IMR-90 (cell line): ENCODE data around the gene NDUFS7. TPM values are rescaled to one million over a fixed set of nuclear protein-coding genes. Genes with fewer than 3 reads are reported as not detected.
A peak's percentile ranks its signal among the peaks of the same experiment; 100 is the strongest.

Source experiments
- ATAC-seq: fragments of 200-7000 bp; cut with Tn5 transposase; 2 replicates; pipeline ENCODE4 v1.9.1; 2020; ENCODE audit warnings: low read depth, mild to moderate bottlenecking, moderate library complexity
- BruUV-seq: library from RNA; stranded (reverse); fragments of 400-500 nt; replicated peaks from 2 replicates; lab custom pipeline; 2021; lab: Mats Ljungman, UMichigan
- CTCF ChIA-PET: fragments of 300-600 bp; formaldehyde crosslinking; extraction: SDS; loops from one replicate; lab custom pipeline; 2021; ENCODE audit warnings: antibody characterized with exemption; lab: Yijun Ruan, JAX
- POLR2A ChIA-PET: fragments of 300-600 bp; sonication (Branson Sonifier 250); formaldehyde crosslinking; loops from one replicate; lab custom pipeline; 2022; ENCODE audit warnings: antibody characterized with exemption; ENCODE audit not compliant: unreplicated experiment; lab: Charles Lee
- DNase-seq: peaks from one replicate; pipeline ENCODE4 v3.0.0; 2013
- H2AFZ ChIP-seq: replicated peaks from 2 replicates; pipeline ENCODE3; 2013; ENCODE audit warnings: low read length, mild to moderate bottlenecking; ENCODE audit not compliant: poor library complexity
- H2AK5ac ChIP-seq: 2 replicates; pipeline ENCODE4 v1.6.1; 2013; ENCODE audit warnings: low read depth, low read length, inconsistent platforms
- H2AK9ac ChIP-seq: replicated peaks from 2 replicates; pipeline ENCODE3; 2013; ENCODE audit warnings: mild to moderate bottlenecking, low read depth, low read length, moderate library complexity; ENCODE audit not compliant: poor library complexity
- H2BK120ac ChIP-seq: 2 replicates; pipeline ENCODE4 v1.6.1; 2013; ENCODE audit warnings: low read depth, low read length, inconsistent platforms
- H2BK15ac ChIP-seq: 3 replicates; pipeline ENCODE4 v1.6.1; 2013; ENCODE audit warnings: low read depth, low read length, inconsistent platforms
- H2BK20ac ChIP-seq: 2 replicates; pipeline ENCODE4 v1.6.1; 2013; ENCODE audit warnings: low read depth, mild to moderate bottlenecking, inconsistent platforms, low read length, moderate library complexity
- H2BK5ac ChIP-seq: 2 replicates; pipeline ENCODE4 v1.6.1; 2013; ENCODE audit warnings: mild to moderate bottlenecking, low read depth, low read length, inconsistent platforms; ENCODE audit not compliant: poor library complexity, severe bottlenecking
- H3K14ac ChIP-seq: replicated peaks from 2 replicates; pipeline ENCODE4 v1.6.1; 2013; ENCODE audit warnings: low read depth, low read length, inconsistent platforms
- H3K18ac ChIP-seq: 2 replicates; pipeline ENCODE4 v1.6.1; 2013; ENCODE audit warnings: low read depth, low read length, control low read depth
- H3K23ac ChIP-seq: 2 replicates; pipeline ENCODE4 v1.6.1; 2013; ENCODE audit warnings: low read depth, low read length, inconsistent platforms
- H3K27ac ChIP-seq: 2 replicates; pipeline ENCODE4 v1.5.1; 2013; ENCODE audit warnings: mild to moderate bottlenecking, control low read depth, low read length; ENCODE audit not compliant: insufficient read depth
- H3K27me3 ChIP-seq: 2 replicates; pipeline ENCODE4 v1.6.1; 2013; ENCODE audit warnings: low read length; ENCODE audit not compliant: control insufficient read depth, insufficient read depth
- H3K36me3 ChIP-seq: 2 replicates; pipeline ENCODE4 v1.6.1; 2013; ENCODE audit warnings: low read length, mixed read lengths; ENCODE audit not compliant: control insufficient read depth, insufficient read depth
- H3K4ac ChIP-seq: 2 replicates; pipeline ENCODE4 v1.6.1; 2013; ENCODE audit warnings: low read depth, low read length, inconsistent platforms
- H3K4me1 ChIP-seq: 2 replicates; pipeline ENCODE4 v1.6.1; 2013; ENCODE audit warnings: low read length, mixed read lengths; ENCODE audit not compliant: control insufficient read depth, insufficient read depth
- H3K4me2 ChIP-seq: 2 replicates; pipeline ENCODE4 v1.6.1; 2013; ENCODE audit warnings: low read depth, mild to moderate bottlenecking, control low read depth, low read length, moderate library complexity
- H3K4me3 ChIP-seq: 2 replicates; pipeline ENCODE4 v1.5.1; 2013; ENCODE audit warnings: low read depth, mild to moderate bottlenecking, control low read depth, low read length, moderate library complexity; ENCODE audit not compliant: insufficient read depth
- H3K56ac ChIP-seq: 2 replicates; pipeline ENCODE4 v1.6.1; 2013; ENCODE audit warnings: low read length, inconsistent platforms; ENCODE audit not compliant: insufficient read depth; ENCODE audit errors: extremely low read depth
- H3K79me1 ChIP-seq, 2 experiments: 2 replicates each; pipeline ENCODE4 v1.6.1; 2013; ENCODE audit warnings: low read length in 2 of 2, inconsistent platforms in 1 of 2, low read depth in 1 of 2
- H3K9ac ChIP-seq: 2 replicates; pipeline ENCODE4 v1.6.1; 2013; ENCODE audit warnings: low read depth, low read length, control low read depth
- H3K9me1 ChIP-seq: 2 replicates; pipeline ENCODE4 v1.6.1; 2013; ENCODE audit warnings: low read length, inconsistent platforms; ENCODE audit not compliant: insufficient read depth
- H3K9me3 ChIP-seq: 2 replicates; pipeline ENCODE4 v1.6.1; 2013; ENCODE audit warnings: low read length; ENCODE audit not compliant: control insufficient read depth, insufficient read depth
- H4K20me1 ChIP-seq: 2 replicates; pipeline ENCODE4 v1.6.1; 2013; ENCODE audit warnings: low read length, inconsistent platforms; ENCODE audit not compliant: insufficient read depth
- H4K5ac ChIP-seq: 2 replicates; pipeline ENCODE4 v1.6.1; 2013; ENCODE audit warnings: mild to moderate bottlenecking, low read depth, low read length, control low read depth
- H4K8ac ChIP-seq, 2 experiments: 2 replicates each; pipeline ENCODE4 v1.6.1; 2013; ENCODE audit warnings: low read depth in 2 of 2, low read length in 2 of 2, control low read depth in 1 of 2, inconsistent platforms in 1 of 2
- H4K91ac ChIP-seq: 2 replicates; pipeline ENCODE4 v1.6.1; 2013; ENCODE audit warnings: low read depth, low read length, inconsistent platforms; ENCODE audit not compliant: insufficient read depth
- CHD1 ChIP-seq: IDR thresholded peaks from 2 replicates; pipeline ENCODE4 v1.6.1; 2012; ENCODE audit warnings: low read depth, low read length, improper control_type of control experiment
- CTCF ChIP-seq: conservative IDR thresholded peaks from 2 replicates; pipeline ENCODE4 v1.5.1; 2012; ENCODE audit warnings: mild to moderate bottlenecking, low read depth, low read length, improper control_type of control experiment
- ELK1 ChIP-seq: fragments of 150-350 bp; IDR thresholded peaks from 2 replicates; pipeline ENCODE4 v1.6.1; 2016; ENCODE audit warnings: low read depth, mild to moderate bottlenecking, low read length, moderate library complexity, borderline replicate concordance
- MAFK ChIP-seq: IDR thresholded peaks from 2 replicates; pipeline ENCODE4 v1.6.1; 2012; ENCODE audit warnings: low read depth, low read length, improper control_type of control experiment
- MAZ ChIP-seq: IDR thresholded peaks from 2 replicates; pipeline ENCODE4 v1.6.1; 2012; ENCODE audit warnings: low read depth, mild to moderate bottlenecking, low read length, improper control_type of control experiment, moderate library complexity, borderline replicate concordance
- MXI1 ChIP-seq: IDR thresholded peaks from 2 replicates; pipeline ENCODE4 v1.6.1; 2012; ENCODE audit warnings: low read depth, mild to moderate bottlenecking, low read length, moderate library complexity, borderline replicate concordance
- NFE2L2 ChIP-seq: fragments of 150-350 bp; IDR thresholded peaks from 2 replicates; pipeline ENCODE4 v1.6.1; 2016; ENCODE audit warnings: low read depth, mild to moderate bottlenecking, low read length
- POLR2A ChIP-seq: IDR thresholded peaks from 2 replicates; pipeline ENCODE4 v1.6.1; 2012; ENCODE audit warnings: mild to moderate bottlenecking, low read depth, low read length
- RAD21 ChIP-seq: IDR thresholded peaks from 2 replicates; pipeline ENCODE4 v1.6.1; 2012; ENCODE audit warnings: low read length, improper control_type of control experiment
- SMC3 ChIP-seq: fragments of 150-350 bp; IDR thresholded peaks from 2 replicates; pipeline ENCODE4 v1.6.1; 2016; ENCODE audit warnings: low read depth, mild to moderate bottlenecking, antibody characterized with exemption, low read length, moderate library complexity
- USF2 ChIP-seq: fragments of 150-350 bp; IDR thresholded peaks from 2 replicates; pipeline ENCODE4 v1.6.1; 2017; ENCODE audit warnings: mild to moderate bottlenecking, antibody characterized with exemption, low read length, low read depth
- WGBS, 2 experiments: methylation state at CpG; one replicate each; pipeline versions ENCODE4 v1.1.5 to v1.1.7; 2013; ENCODE audit warnings: missing lambda C conversion rate in 2 of 2; ENCODE audit not compliant: insufficient read length in 1 of 2; ENCODE audit errors: extremely low coverage in 2 of 2; 5-methylcytosine and 5-hydroxymethylcytosine counted together
- dilution Hi-C: fragments of 300-500 bp; cut with HindIII; formaldehyde crosslinking; loops from one replicate; pipeline ENCODE4 v1.14.3; 2018; ENCODE audit warnings: low sequenced_read_pairs; ENCODE audit not compliant: unreplicated experiment
- in situ Hi-C: fragments of 300-500 bp; cut with MboI; formaldehyde crosslinking; loops from 3 replicates; pipeline ENCODE4 v1.14.3; 2019; ENCODE audit warnings: low sequenced_read_pairs, inconsistent platforms, mixed read lengths
- intact Hi-C: fragments of 100-400 bp; cut with micrococcal nuclease; formaldehyde crosslinking; loops from 2 replicates; pipeline ENCODE4 v1.10.0; 2022
- polyA plus RNA-seq, 3 experiments: library from polyadenylated mRNA; depleted of rRNA; stranded (reverse); fragments of >200 nt; gene quantifications; 2 replicates each; pipeline ENCODE4 v1.2.3, GENCODE V29; 2012; ENCODE audit warnings: low replicate concordance in 1 of 3
- total RNA-seq: library from RNA; depleted of rRNA; stranded (reverse); fragments of >200 nt; gene quantifications from 2 replicates; pipeline ENCODE4 v1.2.3, GENCODE V29; 2012

NDUFS7 gene
- total and polyA plus RNA-seq, 2 of the 4 experiments (the other 2 are of a cell fraction): 60.8 to 136 TPM

GRCh38 chr19:1383312-1384084, at the start of gene NDUFS7 (continued):
- TF ChIP-seq MXI1: peak; percentile 53; the same call in 1 of the 2 replicates
- peak; percentile 69; the same call in 1 of the 2 replicates for TF ChIP-seq MAZ
- no peak for TF ChIP-seq SMC3
- no peak for TF ChIP-seq CHD1
- 0 out of 2 replicates have a peak, but pooled peaks have one; percentile 7 for TF ChIP-seq NFE2L2

GRCh38 chr19:1336079-1336684, 47.5 kb upstream of the NDUFS7 start:
- Histone ChIP-seq H2BK20ac (no peak overlapping the region), H3K4me3 (no peak overlapping the region), H3K23ac (no peak overlapping the region), H3K36me3 (no peaks in the 10 kb centered on the region), H2AK9ac (no peak overlapping the region), H2AK5ac (no peak overlapping the region), H3K27ac (no peak overlapping the region), H3K9ac (no peak overlapping the region), H3K18ac (no peak overlapping the region), H3K9me3 (no peaks in the 10 kb centered on the region), H2BK15ac (no peak overlapping the region), H4K8ac (no peak overlapping the region), H4K20me1 (no peaks in the 10 kb centered on the region), H3K56ac (no peak overlapping the region), H2BK120ac (no peak overlapping the region), H3K27me3 (peaks cover 7% of the 10 kb centered on the region), H4K91ac (no peak overlapping the region), H3K4me2 (no peak overlapping the region), H3K14ac (no peak overlapping the region), H3K4me1 (no peaks in the 10 kb centered on the region), H3K9me1 (no peaks in the 10 kb centered on the region), H2AFZ (no peak overlapping the region), H4K5ac (no peak overlapping the region), H3K79me1 (no peaks in the 10 kb centered on the region), H2BK5ac (no peak overlapping the region), H3K4ac (no peak overlapping the region)
- dilution Hi-C loops: no loop called here
- intact Hi-C loops: no loop called here
- no peak for ATAC-seq
- WGBS, 2 experiments: 88% methylated on average over 4 of the region's 22 CpGs; no CpG with 5 or more reads in 1 of the 2 experiments
- POLR2A ChIA-PET: no interaction called here
- no TSS peak for BruUV-seq
- in situ Hi-C loops: no loop called here
- CTCF ChIA-PET: no interaction called here
- DNase-seq: no peak
- TF ChIP-seq CTCF (no peak), MAZ (no peak), NFE2L2 (no peak), SMC3 (no peak), ELK1 (no peak), USF2 (no peak), RAD21 (no peak), MXI1 (no peak), POLR2A (no peak), MAFK (no peak)
